Progenitor cell of endocrine pancreas (in vitro differentiated cells): Measurements from ENCODE around the gene THADA. TPM values are rescaled to one million over a fixed set of nuclear protein-coding genes. Genes with fewer than 3 reads are reported as not detected.

Source experiments
- DNase-seq: peaks from one replicate; pipeline ENCODE4 v3.0.0; 2021; ENCODE audit warnings: low spot score; ENCODE audit not compliant: unreplicated experiment
- H3K27ac Mint-ChIP-seq: 2 replicates; pipeline ENCODE4 v1.8.0; 2021; ENCODE audit warnings: mild to moderate bottlenecking, moderate library complexity, mixed read lengths
- H3K27me3 Mint-ChIP-seq: 2 replicates; pipeline ENCODE4 v1.8.0; 2021; ENCODE audit warnings: mixed read lengths
- H3K36me3 Mint-ChIP-seq: 2 replicates; pipeline ENCODE4 v1.8.0; 2022; ENCODE audit warnings: mixed read lengths; ENCODE audit not compliant: insufficient read depth
- H3K4me1 Mint-ChIP-seq: 2 replicates; pipeline ENCODE4 v1.8.0; 2021; ENCODE audit warnings: low read depth, mixed read lengths
- H3K4me3 Mint-ChIP-seq: 2 replicates; pipeline ENCODE4 v1.8.0; 2021; ENCODE audit warnings: low read depth, mild to moderate bottlenecking, moderate library complexity, mixed read lengths
- H3K9me3 Mint-ChIP-seq: 2 replicates; pipeline ENCODE4 v1.8.0; 2021; ENCODE audit warnings: low read depth, mixed read lengths
- total RNA-seq: library from RNA; stranded (reverse); gene quantifications from 2 replicates; pipeline ENCODE4 v1.2.1, GENCODE V29; 2021
- TF ChIP-seq, protein P1 (sequence below): fragments of 200-600 bp; sonication (generic); IDR thresholded peaks from one replicate; pipeline ENCODE4 v1.5.0; 2021; ENCODE audit warnings: antibody characterized with exemption, mild to moderate bottlenecking; ENCODE audit not compliant: unreplicated experiment

Gene THADA
- total RNA-seq, 1 donor from 2014 or later, result 39.4 TPM

- peaks cover 57% of the 10 kb centered on the region for H3K27me3 Mint-ChIP-seq
- TF ChIP-seq, protein P1, sequence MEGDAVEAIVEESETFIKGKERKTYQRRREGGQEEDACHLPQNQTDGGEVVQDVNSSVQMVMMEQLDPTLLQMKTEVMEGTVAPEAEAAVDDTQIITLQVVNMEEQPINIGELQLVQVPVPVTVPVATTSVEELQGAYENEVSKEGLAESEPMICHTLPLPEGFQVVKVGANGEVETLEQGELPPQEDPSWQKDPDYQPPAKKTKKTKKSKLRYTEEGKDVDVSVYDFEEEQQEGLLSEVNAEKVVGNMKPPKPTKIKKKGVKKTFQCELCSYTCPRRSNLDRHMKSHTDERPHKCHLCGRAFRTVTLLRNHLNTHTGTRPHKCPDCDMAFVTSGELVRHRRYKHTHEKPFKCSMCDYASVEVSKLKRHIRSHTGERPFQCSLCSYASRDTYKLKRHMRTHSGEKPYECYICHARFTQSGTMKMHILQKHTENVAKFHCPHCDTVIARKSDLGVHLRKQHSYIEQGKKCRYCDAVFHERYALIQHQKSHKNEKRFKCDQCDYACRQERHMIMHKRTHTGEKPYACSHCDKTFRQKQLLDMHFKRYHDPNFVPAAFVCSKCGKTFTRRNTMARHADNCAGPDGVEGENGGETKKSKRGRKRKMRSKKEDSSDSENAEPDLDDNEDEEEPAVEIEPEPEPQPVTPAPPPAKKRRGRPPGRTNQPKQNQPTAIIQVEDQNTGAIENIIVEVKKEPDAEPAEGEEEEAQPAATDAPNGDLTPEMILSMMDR, result no peak
Observed at GRCh38 chr2:43360137-43360536, 235.7 kb downstream of the THADA start.

GRCh38 chr2:43358410-43359201 is 237.2 kb downstream of the THADA start:
- TF ChIP-seq, protein P1, result no peak
- H3K4me3 Mint-ChIP-seq, result no peak overlapping the region
- H3K27me3 Mint-ChIP-seq, result peaks cover 55% of the 10 kb centered on the region
- H3K27ac Mint-ChIP-seq, result no peak overlapping the region
- H3K9me3 Mint-ChIP-seq, result peaks cover 2% of the 10 kb centered on the region
- no peak for DNase-seq
- peaks cover 2% of the 10 kb centered on the region for H3K36me3 Mint-ChIP-seq
- H3K4me1 Mint-ChIP-seq, result peaks cover 19% of the 10 kb centered on the region

More at GRCh38 chr2:43360137-43360536, 235.7 kb downstream of the THADA start:
- Mint-ChIP-seq H3K4me3 (no peak overlapping the region), H3K27ac (no peak overlapping the region), H3K36me3 (peaks cover 2% of the 10 kb centered on the region), H3K9me3 (no peaks in the 10 kb centered on the region), H3K4me1 (peaks cover 21% of the 10 kb centered on the region)
- no peak for DNase-seq

DNA sequence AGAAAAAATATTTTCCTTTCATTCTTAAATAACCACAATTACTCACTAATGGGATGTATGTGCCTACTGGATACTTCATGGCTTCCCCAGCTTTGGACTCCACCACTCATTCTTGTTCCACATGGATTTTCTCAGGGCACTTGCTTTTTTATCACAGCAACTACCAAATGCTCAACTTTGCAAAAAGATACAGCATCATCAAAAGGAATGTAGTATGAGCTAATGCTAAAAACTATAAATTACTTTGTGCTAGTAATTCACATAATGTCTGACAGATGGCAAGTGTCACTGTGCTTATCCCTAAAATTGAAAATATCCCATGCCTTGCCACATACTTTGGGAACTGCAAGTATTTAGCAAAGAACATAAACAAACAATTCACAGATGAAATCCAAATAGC is 239.1 kb downstream of the THADA start:
- peaks cover 19% of the 10 kb centered on the region for H3K4me1 Mint-ChIP-seq
- TF ChIP-seq, protein P1, result no peak
- H3K36me3 Mint-ChIP-seq, result peaks cover 2% of the 10 kb centered on the region
- H3K27ac Mint-ChIP-seq, result no peak overlapping the region
- H3K9me3 Mint-ChIP-seq, result peaks cover 2% of the 10 kb centered on the region
- no peak for DNase-seq
- no peak overlapping the region for H3K4me3 Mint-ChIP-seq
- peaks cover 41% of the 10 kb centered on the region for H3K27me3 Mint-ChIP-seq

- H3K27me3 Mint-ChIP-seq, result peaks cover 43% of the 10 kb centered on the region
- no peak overlapping the region for H3K27ac Mint-ChIP-seq
- peaks cover 2% of the 10 kb centered on the region for H3K9me3 Mint-ChIP-seq
Observed at GRCh38 chr2:43355399-43355798, 240.4 kb downstream of the THADA start.

GRCh38 chr2:43349904-43350303 is 245.9 kb downstream of the THADA start:
- Mint-ChIP-seq H3K27me3 (peaks cover 20% of the 10 kb centered on the region), H3K27ac (peak overlapping the region; percentile 4), H3K4me1 (peaks cover 56% of the 10 kb centered on the region), H3K36me3 (peaks cover 2% of the 10 kb centered on the region), H3K9me3 (peaks cover 2% of the 10 kb centered on the region), H3K4me3 (no peak overlapping the region)
- no peak for DNase-seq
- TF ChIP-seq, protein P1, result no peak

More at GRCh38 chr2:43355399-43355798, 240.4 kb downstream of the THADA start:
- no peak for DNase-seq
- no peak overlapping the region for H3K4me3 Mint-ChIP-seq
- H3K36me3 Mint-ChIP-seq, result peaks cover 2% of the 10 kb centered on the region
- H3K4me1 Mint-ChIP-seq, result peaks cover 22% of the 10 kb centered on the region
- TF ChIP-seq, protein P1, result no peak
